A549 (cell line): Measurements from ENCODE around the gene NUB1. TPM values are rescaled to one million over a fixed set of nuclear protein-coding genes. Genes with fewer than 3 reads are reported as not detected.

Experiments used
- ATAC-seq, 2 experiments: fragments of 200-7000 bp in 1 of 2; fragments of >200 bp in 1 of 2; cut with Nextera tagmentation in 1 of 2; cut with Tn5 transposase in 1 of 2; 3 replicates each; pipeline versions ENCODE4 v1.8.0 to v1.9.1; 2018 to 2020; ENCODE audit warnings: mild to moderate bottlenecking in 1 of 2, moderate library complexity in 1 of 2
- CTCF ChIA-PET: fragments of 300-600 bp; sonication (Branson Sonifier 250); formaldehyde crosslinking; extraction: SDS; loops from one replicate; lab custom pipeline; 2021; ENCODE audit warnings: antibody characterized with exemption, inconsistent platforms; lab: Yijun Ruan, JAX
- POLR2A ChIA-PET: fragments of 350-600 bp; formaldehyde crosslinking; extraction: SDS; loops from one replicate; lab custom pipeline; 2021; ENCODE audit warnings: antibody characterized with exemption, inconsistent platforms; lab: Yijun Ruan, JAX
- DNase-seq, 2 experiments: peaks; one replicate each; pipeline versions ENCODE4 v3.0.0 to v3.0.0-alpha.2; 2011 to 2016; ENCODE audit warnings: low read depth in 1 of 2, low spot score in 1 of 2
- FAIRE-seq: peaks from 2 replicates; lab custom pipeline; 2011; peaks lifted over from hg19 to GRCh38; lab: Jason Lieb, UNC
- H3K27ac ChIP-seq, 2 experiments: fragments of >200 bp; sonication (Bioruptor Twin); formaldehyde crosslinking; 3 replicates each; pipeline ENCODE4 v1.5.1; 2016 to 2017
- H3K4me1 ChIP-seq: fragments of >200 bp; sonication (Bioruptor Twin); formaldehyde crosslinking; 3 replicates; pipeline ENCODE4 v1.6.1; 2016
- H3K4me2 ChIP-seq: fragments of >200 bp; sonication (Bioruptor Twin); formaldehyde crosslinking; 3 replicates; pipeline ENCODE4 v1.6.1; 2016
- H3K4me3 ChIP-seq: fragments of >200 bp; sonication (Bioruptor Twin); formaldehyde crosslinking; 3 replicates; pipeline ENCODE4 v1.5.1; 2016
- H3K9me3 ChIP-seq: fragments of >200 bp; sonication (Bioruptor Twin); formaldehyde crosslinking; 3 replicates; pipeline ENCODE4 v1.6.1; 2016
- CBX2 ChIP-seq: fragments of 200-600 bp; sonication (generic); IDR thresholded peaks from 2 replicates; pipeline ENCODE4 v1.6.1; 2016; ENCODE audit warnings: low read depth, mild to moderate bottlenecking, borderline replicate concordance
- CEBPB ChIP-seq, 2 experiments: fragments of >200 bp in 1 of 2; sonication (Bioruptor Twin) in 1 of 2; formaldehyde crosslinking in 1 of 2; IDR thresholded peaks; 2 replicates each; pipeline ENCODE4 v1.6.1; 2012 to 2016
- CHD4 ChIP-seq: fragments of 200-600 bp; sonication (generic); IDR thresholded peaks from 2 replicates; pipeline ENCODE4 v1.6.1; 2016; ENCODE audit warnings: antibody characterized with exemption, mild to moderate bottlenecking, borderline replicate concordance
- EHF ChIP-seq: fragments of 250-450 bp; sonication (Bioruptor Pico); IDR thresholded peaks from 2 replicates; pipeline ENCODE4 v1.5.0; 2020; ENCODE audit warnings: mild to moderate bottlenecking
- EP300 ChIP-seq, 2 experiments: fragments of >200 bp; sonication (Bioruptor Twin); formaldehyde crosslinking; IDR thresholded peaks; 2 replicates in 1 of 2; 3 replicates in 1 of 2; pipeline ENCODE4 v1.6.1; 2016 to 2017
- HOXB13 ChIP-seq: fragments of 250-450 bp; sonication (Bioruptor Pico); IDR thresholded peaks from 2 replicates; pipeline ENCODE4 v1.5.0; 2020; ENCODE audit warnings: low read depth, mild to moderate bottlenecking, moderate library complexity
- HOXB5 ChIP-seq: fragments of 250-450 bp; sonication (Bioruptor Pico); IDR thresholded peaks from 2 replicates; pipeline ENCODE4 v1.5.0; 2020; ENCODE audit warnings: mild to moderate bottlenecking, moderate library complexity
- KDM5A ChIP-seq: fragments of 200-600 bp; sonication (generic); IDR thresholded peaks from 2 replicates; pipeline ENCODE4 v1.6.1; 2016; ENCODE audit warnings: antibody characterized with exemption, mild to moderate bottlenecking
- MAZ ChIP-seq: fragments of 150-350 bp; IDR thresholded peaks from 2 replicates; pipeline ENCODE4 v1.6.1; 2014; ENCODE audit warnings: antibody characterized with exemption, low read depth, low read length, borderline replicate concordance
- RAD21 ChIP-seq, 2 experiments: fragments of >200 bp in 1 of 2; sonication (Bioruptor Twin) in 1 of 2; formaldehyde crosslinking in 1 of 2; IDR thresholded peaks in 1 of 2; conservative IDR thresholded peaks in 1 of 2; 2 replicates in 1 of 2; 3 replicates in 1 of 2; pipeline ENCODE4 v1.6.1; 2012 to 2018; ENCODE audit warnings: inconsistent platforms in 1 of 2
- RNF2 ChIP-seq: fragments of 200-600 bp; sonication (generic); IDR thresholded peaks from 2 replicates; pipeline ENCODE4 v1.6.1; 2016; ENCODE audit warnings: low read depth, mild to moderate bottlenecking, antibody characterized with exemption, moderate library complexity, borderline replicate concordance
- TP53 ChIP-seq: fragments of 250-450 bp; sonication (Bioruptor Pico); IDR thresholded peaks from 2 replicates; pipeline ENCODE4 v1.5.0; 2021; ENCODE audit warnings: mild to moderate bottlenecking, moderate library complexity
- ZNF302 ChIP-seq: fragments of 250-450 bp; sonication (Bioruptor Pico); IDR thresholded peaks from 2 replicates; pipeline ENCODE4 v1.9.0; 2021; ENCODE audit warnings: inconsistent platforms, mild to moderate bottlenecking, moderate library complexity
- WGBS: methylation state at CpG from one replicate; pipeline ENCODE4 v1.1.6; 2017; ENCODE audit errors: missing lambda C conversion rate; 5-methylcytosine and 5-hydroxymethylcytosine counted together
- polyA plus RNA-seq, 4 experiments: library from polyadenylated mRNA; depleted of rRNA in 3 of 4; stranded (reverse); fragments of >200 nt; fragmentation: RNase III in 1 of 4; extraction: RNeasy Plus Mini Kit Qiagen cat#74134 plus additional on column Dnase treatment in 1 of 4; gene quantifications; 2 replicates in 3 of 4; 3 replicates in 1 of 4; pipeline ENCODE4 v1.2.3, GENCODE V29; 2011 to 2017
- TF ChIP-seq, protein P1 (sequence below): fragments of 250-450 bp; sonication (Bioruptor Pico); IDR thresholded peaks from 2 replicates; pipeline ENCODE4 v1.5.0; 2020; ENCODE audit warnings: low read depth, mild to moderate bottlenecking, moderate library complexity
- TF ChIP-seq, protein P2 (sequence below): fragments of 250-450 bp; sonication (Bioruptor Pico); IDR thresholded peaks from 2 replicates; pipeline ENCODE4 v1.5.0; 2021; ENCODE audit warnings: mild to moderate bottlenecking, moderate library complexity, borderline replicate concordance

The NUB1 gene
- polyA plus RNA-seq, 2 of the 4 experiments (the other 2 are of a cell fraction), result 45.0 to 105 TPM

GRCh38 chr7:151397026-151397425, 55.4 kb downstream of the NUB1 start:
- Histone ChIP-seq H3K4me2 (no peak overlapping the region), H3K4me1 (0 out of 3 replicates have a peak, but pooled peaks cover 4% of the 10 kb centered on the region), H3K27ac (no peak overlapping the region), H3K4me3 (no peak overlapping the region), H3K9me3 (no peaks in the 10 kb centered on the region)
- FAIRE-seq (no peak), DNase-seq (no peak), ATAC-seq (no peak)
- WGBS, result 82% methylated on average over 13 of the region's 13 CpGs
- ChIA-PET CTCF (interaction anchor here (1.0 to 3.2 kb wide), 4 partner anchors 30 to 153 kb away, joined by 3 to 16 read pairs (median 5); no protein-coding TSS in a partner anchor), POLR2A (interaction anchor here (0.5 kb wide), 1 partner anchor 241 kb away, joined by 4 read pairs; no protein-coding TSS in a partner anchor)
- TF ChIP-seq KDM5A (no peak), TP53 (CRISPR knock-in tag) (no peak), HOXB5 (no peak), CEBPB (IDR thresholded peaks at IDR 0.05) (no peak), CHD4 (no peak)
- TF ChIP-seq, protein P1, sequence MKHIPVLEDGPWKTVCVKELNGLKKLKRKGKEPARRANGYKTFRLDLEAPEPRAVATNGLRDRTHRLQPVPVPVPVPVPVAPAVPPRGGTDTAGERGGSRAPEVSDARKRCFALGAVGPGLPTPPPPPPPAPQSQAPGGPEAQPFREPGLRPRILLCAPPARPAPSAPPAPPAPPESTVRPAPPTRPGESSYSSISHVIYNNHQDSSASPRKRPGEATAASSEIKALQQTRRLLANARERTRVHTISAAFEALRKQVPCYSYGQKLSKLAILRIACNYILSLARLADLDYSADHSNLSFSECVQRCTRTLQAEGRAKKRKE (CRISPR knock-in tag), result no peak
- TF ChIP-seq, protein P2, sequence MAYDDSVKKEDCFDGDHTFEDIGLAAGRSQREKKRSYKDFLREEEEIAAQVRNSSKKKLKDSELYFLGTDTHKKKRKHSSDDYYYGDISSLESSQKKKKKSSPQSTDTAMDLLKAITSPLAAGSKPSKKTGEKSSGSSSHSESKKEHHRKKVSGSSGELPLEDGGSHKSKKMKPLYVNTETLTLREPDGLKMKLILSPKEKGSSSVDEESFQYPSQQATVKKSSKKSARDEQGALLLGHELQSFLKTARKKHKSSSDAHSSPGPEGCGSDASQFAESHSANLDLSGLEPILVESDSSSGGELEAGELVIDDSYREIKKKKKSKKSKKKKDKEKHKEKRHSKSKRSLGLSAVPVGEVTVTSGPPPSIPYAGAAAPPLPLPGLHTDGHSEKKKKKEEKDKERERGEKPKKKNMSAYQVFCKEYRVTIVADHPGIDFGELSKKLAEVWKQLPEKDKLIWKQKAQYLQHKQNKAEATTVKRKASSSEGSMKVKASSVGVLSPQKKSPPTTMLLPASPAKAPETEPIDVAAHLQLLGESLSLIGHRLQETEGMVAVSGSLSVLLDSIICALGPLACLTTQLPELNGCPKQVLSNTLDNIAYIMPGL (CRISPR knock-in tag), result no peak

DNA sequence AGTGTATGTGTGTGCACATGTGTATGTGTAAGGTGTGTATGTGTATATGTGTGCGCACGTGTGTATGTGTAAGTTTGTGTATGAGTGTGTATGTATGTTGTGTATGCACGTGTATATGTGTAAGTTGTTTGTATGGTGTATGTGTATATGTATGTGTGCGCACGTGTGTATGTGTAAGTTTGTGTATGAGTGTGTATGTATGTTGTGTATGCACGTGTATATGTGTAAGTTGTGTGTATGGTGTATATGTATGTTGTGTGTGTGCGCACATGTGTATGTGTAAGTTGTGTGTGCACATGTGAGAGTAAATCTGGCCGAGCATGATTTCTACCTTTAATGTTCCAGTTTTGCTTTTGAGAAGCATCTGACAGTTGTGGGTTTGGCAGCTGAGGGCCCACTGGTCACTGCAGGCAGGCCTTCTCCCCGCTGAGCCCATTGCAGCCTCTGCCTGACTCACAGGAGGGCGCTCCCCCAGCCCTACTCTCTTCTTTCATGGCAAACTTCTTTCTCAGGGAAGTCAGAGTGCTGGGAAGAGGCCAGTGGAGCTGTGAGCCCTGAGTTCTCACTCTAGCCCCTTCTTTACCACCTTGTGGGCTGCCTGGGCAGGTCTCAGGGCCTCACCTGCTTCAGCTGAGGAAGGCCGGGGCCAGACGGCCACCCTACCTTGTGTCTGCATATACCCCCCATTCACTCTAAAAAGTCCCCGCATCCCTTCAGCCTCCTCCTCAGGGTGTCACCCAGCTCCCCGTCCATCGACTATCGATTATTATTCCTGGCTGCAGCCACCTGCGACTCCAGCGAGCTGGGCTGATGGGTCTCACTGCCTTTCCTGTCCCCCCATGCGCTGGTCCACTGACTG, 57.1 kb downstream of the NUB1 start:
- TF ChIP-seq EHF (CRISPR knock-in tag) (no peak), ZNF302 (CRISPR knock-in tag) (no peak), HOXB13 (no peak), RNF2 (no peak), RAD21 (conservative IDR thresholded peaks at IDR 0.05 in 1 of 2, IDR thresholded peaks at IDR 0.05 in 1 of 2) (no peak), CBX2 (no peak), KDM5A (no peak), MAZ (no peak), EP300 (IDR thresholded peaks at IDR 0.05) (no peak)
- TF ChIP-seq, protein P1 (CRISPR knock-in tag), result no peak
- TF ChIP-seq, protein P2 (CRISPR knock-in tag), result no peak
- TF ChIP-seq, all 56 proteins: peak for 0
- H3K27ac ChIP-seq, result no peak overlapping the region
- FAIRE-seq, result no peak
- no peak overlapping the region for H3K4me3 ChIP-seq
- ChIA-PET CTCF (interaction anchor here (0.7 to 3.1 kb wide), 6 partner anchors 24 to 59 kb away, joined by 3 to 10 read pairs (median 5); no protein-coding TSS in a partner anchor), POLR2A (no interaction called here)
- DNase-seq, result no peak
- 79% methylated on average over 19 of the region's 19 CpGs for WGBS
- no peaks in the 10 kb centered on the region for H3K9me3 ChIP-seq
- no peak overlapping the region for H3K4me2 ChIP-seq
- peak in 1 of 2 experiments; percentile 44; a peak in 2 of 6 replicates for ATAC-seq
- peaks cover 5% of the 10 kb centered on the region for H3K4me1 ChIP-seq
